ENCODE measurements around the gene FAM162A. TPM values are rescaled to one million over a fixed set of nuclear protein-coding genes. Genes with fewer than 3 reads are reported as not detected.

The FAM162A gene
- total and polyA plus RNA-seq, 8 donors: 30.2 to 51.8 (median 39.6) TPM

DNA sequence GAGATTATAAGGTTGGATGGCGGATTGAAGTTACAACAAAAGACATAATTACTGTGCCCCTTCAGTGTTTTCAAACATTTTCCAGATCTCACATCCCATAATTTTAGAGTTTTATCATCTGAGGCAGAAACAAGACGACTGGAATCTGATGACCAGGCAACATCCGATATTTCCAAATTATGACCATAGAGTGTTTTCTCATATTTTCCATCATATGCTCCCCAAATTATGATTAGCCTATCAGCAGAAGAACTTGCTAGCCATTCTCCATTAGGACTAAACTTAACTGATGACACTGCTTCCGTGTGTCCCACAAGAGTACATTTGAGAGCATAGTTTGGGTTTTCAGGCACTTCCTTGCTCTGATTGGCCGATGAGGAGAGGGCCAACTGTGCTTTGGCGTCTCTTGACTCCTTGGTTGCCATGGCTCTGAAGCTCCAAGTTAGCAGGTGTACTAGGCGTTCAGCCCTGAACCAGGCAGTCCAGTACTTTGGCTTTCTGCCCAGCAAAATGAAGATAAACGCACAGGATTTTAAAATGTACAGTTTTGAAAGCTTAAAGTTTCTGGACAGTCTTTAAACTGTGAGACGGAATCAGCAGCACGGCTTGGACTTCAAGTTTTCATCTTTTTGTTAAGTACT, 31.2 kb downstream of the FAM162A start:
- Histone ChIP-seq H3K27ac (peak overlapping the region; percentile 88 to 92), H3K27me3 (no peaks in the 10 kb centered on the region), H3K9me3 (no peaks in the 10 kb centered on the region), H3K4me3 (peak overlapping the region; percentile 69 to 75), H3K4me1 (peaks cover 23 to 37% of the 10 kb centered on the region in 2 donors), H3K36me3 (peaks cover 0 to 6% of the 10 kb centered on the region in 2 donors)
- DNase-seq: peak in 3 of 4 donors; percentile 19 to 72 (median 53)
- TF ChIP-seq, protein P1, sequence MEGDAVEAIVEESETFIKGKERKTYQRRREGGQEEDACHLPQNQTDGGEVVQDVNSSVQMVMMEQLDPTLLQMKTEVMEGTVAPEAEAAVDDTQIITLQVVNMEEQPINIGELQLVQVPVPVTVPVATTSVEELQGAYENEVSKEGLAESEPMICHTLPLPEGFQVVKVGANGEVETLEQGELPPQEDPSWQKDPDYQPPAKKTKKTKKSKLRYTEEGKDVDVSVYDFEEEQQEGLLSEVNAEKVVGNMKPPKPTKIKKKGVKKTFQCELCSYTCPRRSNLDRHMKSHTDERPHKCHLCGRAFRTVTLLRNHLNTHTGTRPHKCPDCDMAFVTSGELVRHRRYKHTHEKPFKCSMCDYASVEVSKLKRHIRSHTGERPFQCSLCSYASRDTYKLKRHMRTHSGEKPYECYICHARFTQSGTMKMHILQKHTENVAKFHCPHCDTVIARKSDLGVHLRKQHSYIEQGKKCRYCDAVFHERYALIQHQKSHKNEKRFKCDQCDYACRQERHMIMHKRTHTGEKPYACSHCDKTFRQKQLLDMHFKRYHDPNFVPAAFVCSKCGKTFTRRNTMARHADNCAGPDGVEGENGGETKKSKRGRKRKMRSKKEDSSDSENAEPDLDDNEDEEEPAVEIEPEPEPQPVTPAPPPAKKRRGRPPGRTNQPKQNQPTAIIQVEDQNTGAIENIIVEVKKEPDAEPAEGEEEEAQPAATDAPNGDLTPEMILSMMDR (IDR thresholded peaks at IDR 0.05): no peak
- peak; percentile 79 for ATAC-seq
- intact Hi-C loops (cut with DNase I): no loop called here

DNA sequence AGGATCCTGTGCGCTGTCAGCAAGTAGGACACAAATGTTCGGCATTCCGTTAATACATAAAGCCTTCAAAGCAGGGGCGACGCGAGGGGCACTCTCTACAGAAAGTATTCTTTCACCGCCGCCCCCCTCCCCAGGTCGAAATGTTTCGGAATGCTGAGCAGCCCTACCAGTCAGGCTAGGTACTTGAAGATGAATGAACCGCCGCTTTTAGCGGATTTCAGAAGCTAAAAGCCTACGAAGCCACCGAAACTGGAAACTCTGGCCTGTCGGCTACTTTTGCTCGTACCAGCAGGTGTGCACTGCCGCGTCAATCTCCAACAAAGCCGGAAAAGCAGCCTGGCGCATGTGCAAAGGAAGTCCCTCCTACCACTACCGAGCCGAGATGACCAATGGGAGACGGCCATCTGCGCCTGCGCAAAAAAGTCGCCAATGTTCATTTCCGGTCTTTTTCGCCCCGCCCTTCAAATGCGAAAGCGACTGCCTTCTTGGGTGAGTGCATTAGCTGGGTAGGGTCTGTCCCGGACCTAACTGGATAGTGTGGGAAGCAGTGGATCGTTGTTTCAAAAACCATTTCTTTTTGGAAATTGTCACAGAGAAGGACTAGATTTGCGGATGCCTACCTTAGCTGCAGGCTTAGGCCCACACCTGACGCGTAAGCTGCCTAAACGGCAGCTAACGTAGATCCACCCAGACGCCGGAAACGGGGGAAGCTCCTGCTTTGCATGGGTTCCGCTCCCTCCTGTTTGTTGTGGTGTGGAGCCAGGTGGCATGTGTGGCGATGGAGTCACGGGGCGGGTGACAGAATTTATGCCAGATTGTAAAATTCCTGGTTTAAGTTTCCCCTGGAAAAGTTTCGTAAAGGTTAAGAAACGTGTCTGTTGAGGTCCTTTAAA, 32.0 kb downstream of the FAM162A start, which contains the start of gene WDR5B:
Gene WDR5B, minus strand, starts transcription at position 301 of the 893 bp plus-strand sequence. CDS start 534 bp downstream, outside the sequence.
- peak within 1 kb of the TSS; percentile 88 to 92 for H3K27ac ChIP-seq
- peak; percentile 93 to 98 (median 98) for DNase-seq

DNA sequence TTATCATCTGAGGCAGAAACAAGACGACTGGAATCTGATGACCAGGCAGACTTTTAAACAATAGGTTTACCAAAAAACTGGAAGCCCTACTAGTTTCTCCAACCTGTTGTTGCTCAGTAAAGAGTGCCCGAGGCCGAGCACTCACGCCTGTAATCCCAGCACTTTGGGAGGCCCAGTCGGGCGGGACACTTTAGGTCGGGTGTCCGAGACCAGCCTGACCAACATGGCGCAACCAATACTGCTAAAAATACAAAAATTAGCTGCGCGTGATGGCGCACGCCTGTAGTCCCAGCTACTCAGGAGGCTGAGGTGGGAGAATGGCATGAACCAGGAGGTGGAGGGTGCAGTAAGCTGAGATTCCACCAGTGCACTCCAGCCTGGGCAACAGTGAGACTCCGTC, 33.0 kb downstream of the FAM162A start:
- peak in 1 of 4 donors; percentile 8 for DNase-seq
- peak overlapping the region; percentile 69 to 75 for H3K4me3 ChIP-seq
- TF ChIP-seq, protein P1 (IDR thresholded peaks at IDR 0.05): no peak
- H3K36me3 ChIP-seq: peaks cover 0 to 7% of the 10 kb centered on the region in 2 donors
- no peaks in the 10 kb centered on the region for H3K9me3 ChIP-seq
- peak; percentile 2 for ATAC-seq
- H3K27ac ChIP-seq: peak overlapping the region; percentile 88 to 92
- intact Hi-C loops (cut with DNase I): no loop called here
- peaks cover 23 to 35% of the 10 kb centered on the region in 2 donors for H3K4me1 ChIP-seq
- no peaks in the 10 kb centered on the region for H3K27me3 ChIP-seq

More for the DNA sequence above, 32.0 kb downstream of the FAM162A start, which contains the start of gene WDR5B:
- H3K27me3 ChIP-seq: no peaks in the 10 kb centered on the region
- no peaks in the 10 kb centered on the region for H3K36me3 ChIP-seq
- TF ChIP-seq, protein P1 (IDR thresholded peaks at IDR 0.05): no peak
- peak within 1 kb of the TSS; percentile 69 to 75 for H3K4me3 ChIP-seq
- peaks cover 23 to 35% of the 10 kb centered on the region in 2 donors for H3K4me1 ChIP-seq
- H3K9me3 ChIP-seq: no peaks in the 10 kb centered on the region
- ATAC-seq: peak; percentile 96
- intact Hi-C loops (cut with DNase I): no loop called here

DNA sequence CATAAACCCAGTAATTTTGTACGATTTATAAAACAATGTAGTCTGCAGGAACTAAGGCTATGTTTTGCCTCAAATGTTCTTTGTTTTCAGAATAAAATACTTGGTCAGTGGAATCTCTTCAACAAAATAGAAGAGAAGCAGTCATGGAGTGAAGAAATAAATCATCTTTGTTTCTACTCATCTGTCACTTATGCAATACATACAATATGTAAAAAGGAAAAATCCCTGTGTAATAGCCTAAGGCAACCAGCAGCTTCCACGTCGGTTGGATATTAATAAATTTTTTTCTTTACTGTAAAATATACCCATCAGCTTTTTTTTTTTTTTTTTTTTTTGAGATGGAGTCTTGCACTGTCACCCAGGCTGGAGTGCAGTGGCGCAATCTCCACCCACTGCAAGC, 37.1 kb downstream of the FAM162A start:
- H3K4me3 ChIP-seq: no peak overlapping the region
- H3K9me3 ChIP-seq: no peaks in the 10 kb centered on the region
- TF ChIP-seq, protein P1 (IDR thresholded peaks at IDR 0.05): no peak
- intact Hi-C loops (cut with DNase I): no loop called here
- DNase-seq: no peak
- H3K27me3 ChIP-seq: no peaks in the 10 kb centered on the region
- H3K27ac ChIP-seq: no peak overlapping the region
- ATAC-seq: no peak
- H3K4me1 ChIP-seq: peaks cover 8 to 10% of the 10 kb centered on the region in 2 donors
- H3K36me3 ChIP-seq: peaks cover 0 to 38% of the 10 kb centered on the region in 2 donors

DNA sequence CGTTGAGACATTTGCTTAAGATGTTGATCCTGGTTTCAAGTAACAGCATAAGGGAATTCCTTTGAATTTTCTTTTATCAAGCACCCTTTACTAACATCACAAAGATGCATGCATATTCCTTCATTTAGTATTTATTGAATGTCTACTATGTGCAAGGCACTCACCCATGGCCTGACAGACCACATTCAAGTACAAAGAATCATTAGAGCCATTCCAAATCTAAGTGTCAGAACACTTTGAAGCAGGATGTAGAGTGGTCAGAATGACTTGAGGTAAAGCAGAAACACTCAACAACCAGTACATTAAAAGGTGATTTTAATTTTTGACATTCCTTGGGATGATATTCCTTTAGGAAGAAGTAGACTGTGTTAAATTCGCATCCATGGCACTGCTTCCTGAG, 37.9 kb downstream of the FAM162A start:
- Histone ChIP-seq H3K36me3 (peaks cover 0 to 45% of the 10 kb centered on the region in 2 donors), H3K4me1 (peaks cover 7% of the 10 kb centered on the region in 2 donors), H3K4me3 (no peak overlapping the region), H3K27me3 (no peaks in the 10 kb centered on the region), H3K27ac (no peak overlapping the region), H3K9me3 (no peaks in the 10 kb centered on the region)
- no peak for DNase-seq
- TF ChIP-seq, protein P1 (IDR thresholded peaks at IDR 0.05): no peak
- no peak for ATAC-seq
- intact Hi-C loops (cut with DNase I): no loop called here
